Nephron progenitor cell (in vitro differentiated cells): ENCODE results near the gene LMF1.

Experiments
- DNase-seq: peaks from one replicate; pipeline ENCODE4 v3.0.0; 2021
- H3K27ac Mint-ChIP-seq: 2 replicates; pipeline ENCODE4 v1.8.0; 2021; ENCODE audit warnings: mild to moderate bottlenecking, moderate library complexity, mixed read lengths
- H3K27me3 Mint-ChIP-seq: 2 replicates; pipeline ENCODE4 v1.8.0; 2021; ENCODE audit warnings: mild to moderate bottlenecking, low read depth, mixed read lengths; ENCODE audit not compliant: poor library complexity
- H3K36me3 Mint-ChIP-seq: 2 replicates; pipeline ENCODE4 v1.8.0; 2021; ENCODE audit warnings: low read depth, mixed read lengths
- H3K4me1 Mint-ChIP-seq: 2 replicates; pipeline ENCODE4 v1.8.0; 2021; ENCODE audit warnings: mixed read lengths
- H3K4me3 Mint-ChIP-seq: 2 replicates; pipeline ENCODE4 v1.8.0; 2021; ENCODE audit warnings: mild to moderate bottlenecking, moderate library complexity, mixed read lengths
- H3K9me3 Mint-ChIP-seq: 2 replicates; pipeline ENCODE4 v1.8.0; 2021; ENCODE audit warnings: mild to moderate bottlenecking, moderate library complexity, mixed read lengths
- TF ChIP-seq, protein P1 (sequence below): fragments of 200-600 bp; sonication (generic); IDR thresholded peaks from 2 replicates; pipeline ENCODE4 v1.5.0; 2021; ENCODE audit warnings: antibody characterized with exemption

Gene LMF1

DNA sequence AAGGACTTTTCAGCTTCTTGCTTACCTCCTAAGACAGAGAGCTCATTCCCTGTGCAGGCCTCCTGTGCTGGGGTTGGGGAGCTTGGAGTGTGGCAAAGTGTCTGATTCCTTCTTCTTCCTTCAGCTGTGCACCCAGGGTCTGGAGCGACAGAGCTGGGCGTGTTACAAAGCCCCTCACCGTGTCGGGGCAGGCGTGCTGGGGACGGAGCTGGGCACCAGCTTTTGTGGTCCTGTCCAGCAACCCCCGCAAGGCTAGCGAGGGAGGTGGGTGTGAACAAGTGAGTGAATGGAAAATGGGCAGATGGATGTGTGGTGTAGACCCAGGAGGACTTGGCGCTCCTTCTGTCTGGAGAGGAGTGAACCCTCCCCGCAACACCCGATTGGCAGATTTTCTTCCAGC is 34.5 kb upstream of the LMF1 start:
- TF ChIP-seq, protein P1, sequence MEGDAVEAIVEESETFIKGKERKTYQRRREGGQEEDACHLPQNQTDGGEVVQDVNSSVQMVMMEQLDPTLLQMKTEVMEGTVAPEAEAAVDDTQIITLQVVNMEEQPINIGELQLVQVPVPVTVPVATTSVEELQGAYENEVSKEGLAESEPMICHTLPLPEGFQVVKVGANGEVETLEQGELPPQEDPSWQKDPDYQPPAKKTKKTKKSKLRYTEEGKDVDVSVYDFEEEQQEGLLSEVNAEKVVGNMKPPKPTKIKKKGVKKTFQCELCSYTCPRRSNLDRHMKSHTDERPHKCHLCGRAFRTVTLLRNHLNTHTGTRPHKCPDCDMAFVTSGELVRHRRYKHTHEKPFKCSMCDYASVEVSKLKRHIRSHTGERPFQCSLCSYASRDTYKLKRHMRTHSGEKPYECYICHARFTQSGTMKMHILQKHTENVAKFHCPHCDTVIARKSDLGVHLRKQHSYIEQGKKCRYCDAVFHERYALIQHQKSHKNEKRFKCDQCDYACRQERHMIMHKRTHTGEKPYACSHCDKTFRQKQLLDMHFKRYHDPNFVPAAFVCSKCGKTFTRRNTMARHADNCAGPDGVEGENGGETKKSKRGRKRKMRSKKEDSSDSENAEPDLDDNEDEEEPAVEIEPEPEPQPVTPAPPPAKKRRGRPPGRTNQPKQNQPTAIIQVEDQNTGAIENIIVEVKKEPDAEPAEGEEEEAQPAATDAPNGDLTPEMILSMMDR: no peak
- H3K9me3 Mint-ChIP-seq: no peaks in the 10 kb centered on the region
- peaks cover 6% of the 10 kb centered on the region for H3K27me3 Mint-ChIP-seq
- no peaks in the 10 kb centered on the region for H3K36me3 Mint-ChIP-seq
- no peak overlapping the region for H3K27ac Mint-ChIP-seq
- DNase-seq: no peak
- H3K4me1 Mint-ChIP-seq: peaks cover 16% of the 10 kb centered on the region
- H3K4me3 Mint-ChIP-seq: no peak overlapping the region

DNA sequence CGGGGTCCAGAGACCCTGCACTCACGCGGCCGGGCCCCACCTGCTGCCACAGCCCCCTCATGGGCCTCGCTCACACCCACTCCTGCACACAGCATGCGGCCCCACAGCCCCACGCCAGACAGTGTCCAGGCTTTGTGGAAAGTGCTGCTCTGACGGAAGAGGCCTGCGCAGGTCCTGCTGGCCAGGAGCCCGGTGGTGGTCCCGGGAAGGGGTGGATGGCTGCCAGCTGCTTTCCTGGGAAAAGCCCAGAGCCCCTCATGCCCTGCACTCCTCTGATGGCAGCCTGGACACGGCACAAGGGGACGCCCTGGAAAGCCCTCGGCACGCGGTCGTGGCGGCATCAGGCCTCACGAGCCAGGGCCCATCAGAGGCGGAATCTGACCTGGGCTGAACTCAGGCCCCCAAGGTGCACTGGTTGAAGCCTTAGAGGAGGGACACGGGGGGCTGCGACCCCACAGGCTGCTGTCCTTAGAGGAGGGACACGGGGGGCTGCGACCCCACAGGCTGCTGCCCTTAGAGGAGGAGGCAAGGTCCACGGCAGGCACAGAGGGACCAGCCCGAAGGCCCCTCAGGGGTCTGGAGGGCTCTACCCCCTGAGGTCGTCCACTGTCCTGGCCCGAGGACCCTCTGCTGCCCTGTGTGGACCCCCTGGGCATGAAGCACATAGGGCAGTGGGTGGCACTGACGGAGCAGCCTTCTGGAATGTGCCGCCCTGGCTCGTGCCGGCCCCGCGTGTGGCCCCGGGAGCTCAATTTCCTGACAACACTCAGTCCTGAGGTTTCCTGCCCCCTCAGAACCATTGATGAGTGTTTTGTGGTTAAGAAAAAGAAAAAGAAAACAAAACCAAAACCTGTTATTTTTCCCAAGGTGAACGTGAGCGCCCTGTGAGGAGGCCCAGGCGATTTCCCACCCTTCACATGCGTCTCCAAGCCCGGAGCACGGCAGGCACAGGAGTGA is 32.9 kb upstream of the LMF1 start:
- Mint-ChIP-seq H3K27ac (no peak overlapping the region), H3K4me1 (peaks cover 10% of the 10 kb centered on the region), H3K27me3 (peaks cover 7% of the 10 kb centered on the region), H3K36me3 (no peaks in the 10 kb centered on the region), H3K4me3 (no peak overlapping the region), H3K9me3 (no peaks in the 10 kb centered on the region)
- TF ChIP-seq, protein P1: no peak
- no peak for DNase-seq

DNA sequence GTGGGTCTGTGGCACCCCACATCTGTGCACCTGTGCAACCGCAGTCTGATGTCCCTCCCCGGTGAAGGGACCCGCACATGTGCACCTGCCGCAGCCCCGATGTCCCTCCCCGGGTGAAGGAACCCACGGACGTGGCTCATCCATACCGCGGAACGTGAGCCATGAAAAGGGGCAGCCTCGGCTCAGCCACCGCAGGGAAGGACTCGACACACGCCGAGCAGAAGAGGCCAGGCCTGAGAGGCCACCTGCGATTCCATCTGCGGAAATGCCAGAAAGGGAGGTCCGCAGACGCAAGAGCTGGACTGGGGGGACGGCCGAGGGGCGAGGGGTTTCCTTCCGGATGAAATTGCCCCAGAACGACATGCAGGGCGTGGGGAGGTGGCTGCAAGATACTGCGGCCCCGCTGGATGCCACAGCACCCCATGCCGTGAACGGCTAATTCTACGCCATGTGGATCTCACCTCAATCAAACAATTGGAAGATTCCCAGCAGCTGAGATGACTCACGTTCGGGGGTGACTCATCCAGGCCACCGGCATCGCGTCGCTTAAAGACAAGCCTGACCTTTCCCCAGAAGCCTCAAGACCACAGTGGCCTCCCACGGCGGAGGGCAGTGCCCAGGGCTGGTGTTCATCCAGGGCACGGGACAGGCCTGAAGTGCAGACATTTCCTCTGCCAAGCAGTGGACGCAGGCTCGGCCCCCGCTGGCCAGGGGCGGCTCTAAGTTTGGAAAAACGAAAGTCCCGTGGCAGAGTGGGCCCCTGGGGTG is 31.8 kb upstream of the LMF1 start:
- no peaks in the 10 kb centered on the region for H3K36me3 Mint-ChIP-seq
- no peaks in the 10 kb centered on the region for H3K9me3 Mint-ChIP-seq
- no peak overlapping the region for H3K4me3 Mint-ChIP-seq
- H3K4me1 Mint-ChIP-seq: peaks cover 14% of the 10 kb centered on the region
- DNase-seq: no peak
- TF ChIP-seq, protein P1: no peak
- H3K27me3 Mint-ChIP-seq: peaks cover 11% of the 10 kb centered on the region
- no peak overlapping the region for H3K27ac Mint-ChIP-seq

DNA sequence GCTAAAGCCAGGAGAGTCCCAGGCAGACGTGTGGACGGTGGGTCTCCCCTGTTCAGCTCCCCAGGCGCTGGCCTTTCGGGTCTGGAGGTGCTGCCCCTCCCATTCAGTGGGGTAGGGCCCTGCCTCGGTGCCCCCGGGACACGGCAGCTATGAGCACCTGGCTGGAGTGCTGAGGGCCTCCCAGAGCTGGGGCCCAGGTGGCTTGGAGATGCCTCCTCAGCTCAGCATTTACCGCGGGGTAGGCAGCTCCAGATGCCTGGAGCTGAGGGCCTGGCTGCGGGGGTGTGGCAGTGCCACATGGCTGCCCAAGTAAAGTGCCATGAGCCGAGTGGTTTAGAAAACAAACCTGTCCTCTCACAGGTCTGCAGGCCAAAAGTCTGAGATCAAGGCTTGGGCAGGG is 30.3 kb upstream of the LMF1 start:
- Mint-ChIP-seq H3K4me3 (no peak overlapping the region), H3K9me3 (no peaks in the 10 kb centered on the region), H3K27ac (no peak overlapping the region), H3K36me3 (no peaks in the 10 kb centered on the region), H3K4me1 (peaks cover 28% of the 10 kb centered on the region), H3K27me3 (peaks cover 12% of the 10 kb centered on the region)
- TF ChIP-seq, protein P1: no peak
- no peak for DNase-seq

DNA sequence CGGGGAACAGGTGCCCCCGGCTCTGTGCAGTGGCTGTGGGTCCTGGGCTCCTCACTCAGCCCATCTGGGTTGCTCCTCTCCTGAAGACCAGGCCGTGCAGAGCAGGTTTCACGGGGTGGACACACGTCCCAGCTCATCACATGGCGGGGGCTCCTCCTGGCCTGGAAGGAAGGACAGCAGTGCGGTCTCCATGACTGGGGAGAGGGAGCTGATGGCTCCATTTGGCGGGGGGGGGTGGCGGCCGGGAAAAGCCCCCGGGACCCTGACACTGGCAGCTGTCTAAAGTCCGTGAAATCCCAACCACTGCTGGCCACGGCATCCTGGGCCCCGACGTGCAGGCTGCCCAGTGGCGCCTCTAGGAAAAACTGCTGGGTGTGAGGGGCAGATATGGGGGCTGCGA is 29.8 kb upstream of the LMF1 start:
- no peaks in the 10 kb centered on the region for H3K36me3 Mint-ChIP-seq
- no peak overlapping the region for H3K4me3 Mint-ChIP-seq
- H3K27me3 Mint-ChIP-seq: peaks cover 17% of the 10 kb centered on the region
- TF ChIP-seq, protein P1: no peak
- no peak overlapping the region for H3K27ac Mint-ChIP-seq
- H3K4me1 Mint-ChIP-seq: peaks cover 32% of the 10 kb centered on the region
- DNase-seq: no peak
- H3K9me3 Mint-ChIP-seq: no peaks in the 10 kb centered on the region
